Vagina (tissue), 2 donors: ENCODE data around the gene ATP6V0E2. TPM values are rescaled to one million over a fixed set of nuclear protein-coding genes. Genes with fewer than 3 reads are reported as not detected.

Experiments
- DNase-seq, 2 donors: peaks; one replicate each; pipeline ENCODE4 v3.0.0-alpha.2; 2017; ENCODE audit errors: extremely low spot score in 2 of 2
- H3K27ac ChIP-seq: fragments of 200-600 bp; sonication (generic); one replicate; pipeline ENCODE4 v1.5.1; 2019
- H3K27me3 ChIP-seq: fragments of 200-600 bp; sonication (generic); one replicate; pipeline ENCODE4 v1.5.1; 2019
- H3K36me3 ChIP-seq, 2 donors: fragments of 200-600 bp; sonication (generic); one replicate each; pipeline ENCODE4 v1.5.1; 2017 to 2019
- H3K4me1 ChIP-seq: fragments of 200-600 bp; sonication (generic); one replicate; pipeline ENCODE4 v1.5.1; 2019
- H3K4me3 ChIP-seq, 2 donors: fragments of 200-600 bp; sonication (generic); 1 replicate in 1 of 2; 2 replicates in 1 of 2; pipeline ENCODE4 v1.5.1; 2016 to 2019
- H3K9me3 ChIP-seq: fragments of 200-600 bp; sonication (generic); one replicate; pipeline ENCODE4 v1.5.1; 2019
- CTCF ChIP-seq, 3 experiments: fragments of 450-650 bp in 2 of 3; fragments of 200-600 bp in 1 of 3; sonication (generic) in 1 of 3; IDR thresholded peaks; one replicate each; pipeline ENCODE4 v1.5.1; 2017 to 2019; ENCODE audit warnings: antibody characterized with exemption in 3 of 3, mild to moderate bottlenecking in 2 of 3, moderate library complexity in 2 of 3
- POLR2A ChIP-seq, 2 donors: fragments of 450-650 bp; IDR thresholded peaks; one replicate each; pipeline ENCODE4 v1.6.1; 2017; ENCODE audit warnings: antibody characterized with exemption in 2 of 2, mild to moderate bottlenecking in 2 of 2, moderate library complexity in 2 of 2
- POLR2AphosphoS5 ChIP-seq, 2 donors: sonication (generic); formaldehyde crosslinking; IDR thresholded peaks; one replicate each; pipeline ENCODE4 v1.9.0; 2017; ENCODE audit warnings: antibody characterized with exemption in 2 of 2, mild to moderate bottlenecking in 2 of 2, low read depth in 1 of 2; ENCODE audit not compliant: insufficient read depth in 1 of 2
- intact Hi-C: fragments of 100-400 bp; cut with DNase I; formaldehyde crosslinking; loops from one replicate; pipeline ENCODE4 v1.15.1; 2023
- total RNA-seq: library from RNA; depleted of rRNA; stranded (reverse); fragments of >200 nt; gene quantifications from one replicate; pipeline ENCODE4 v1.2.3, GENCODE V29; 2016

ATP6V0E2 gene
- total RNA-seq, 1 donor from 2014 or later: 13.3 TPM

- DNase-seq: no peak
- no peaks in the 10 kb centered on the region for H3K4me1 ChIP-seq
- H3K4me3 ChIP-seq: no peak overlapping the region
- H3K27me3 ChIP-seq: no peaks in the 10 kb centered on the region
- intact Hi-C loops: no loop called here
- H3K9me3 ChIP-seq: no peaks in the 10 kb centered on the region
- no peaks in the 10 kb centered on the region for H3K36me3 ChIP-seq
- TF ChIP-seq POLR2AphosphoS5 (IDR thresholded peaks at IDR 0.05; ENCODE audit: insufficient read depth in 1 of 2, low read depth in 1 of 2): no peak
- no peak for TF ChIP-seq POLR2A (IDR thresholded peaks at IDR 0.05)
- TF ChIP-seq CTCF (IDR thresholded peaks at IDR 0.05): no peak
- H3K27ac ChIP-seq: no peak overlapping the region
Measured at GRCh38 chr7:149830997-149831740, 42.6 kb upstream of the ATP6V0E2 start.

- intact Hi-C loops: no loop called here
- Histone ChIP-seq H3K27me3 (no peaks in the 10 kb centered on the region), H3K36me3 (no peaks in the 10 kb centered on the region), H3K9me3 (no peaks in the 10 kb centered on the region), H3K4me1 (no peaks in the 10 kb centered on the region), H3K4me3 (no peak overlapping the region), H3K27ac (no peak overlapping the region)
- DNase-seq: no peak
- TF ChIP-seq POLR2A (IDR thresholded peaks at IDR 0.05) (no peak), CTCF (IDR thresholded peaks at IDR 0.05) (no peak), POLR2AphosphoS5 (IDR thresholded peaks at IDR 0.05; ENCODE audit: insufficient read depth in 1 of 2, low read depth in 1 of 2) (no peak)
Measured at GRCh38 chr7:149831741-149832219, 42.0 kb upstream of the ATP6V0E2 start.

- TF ChIP-seq CTCF (IDR thresholded peaks at IDR 0.05) (no peak), POLR2AphosphoS5 (IDR thresholded peaks at IDR 0.05; ENCODE audit: insufficient read depth in 1 of 2, low read depth in 1 of 2) (no peak), POLR2A (IDR thresholded peaks at IDR 0.05) (no peak)
- Histone ChIP-seq H3K27me3 (no peaks in the 10 kb centered on the region), H3K9me3 (no peaks in the 10 kb centered on the region), H3K4me3 (no peak overlapping the region), H3K4me1 (no peaks in the 10 kb centered on the region), H3K36me3 (no peaks in the 10 kb centered on the region), H3K27ac (no peak overlapping the region)
- DNase-seq: no peak
- intact Hi-C loops: no loop called here
Measured at GRCh38 chr7:149832332-149833041, 41.3 kb upstream of the ATP6V0E2 start.

GRCh38 chr7:149833495-149834130, 40.2 kb upstream of the ATP6V0E2 start:
- Histone ChIP-seq H3K4me3 (no peak overlapping the region), H3K9me3 (no peaks in the 10 kb centered on the region), H3K4me1 (no peaks in the 10 kb centered on the region), H3K36me3 (no peaks in the 10 kb centered on the region), H3K27me3 (no peaks in the 10 kb centered on the region), H3K27ac (no peak overlapping the region)
- DNase-seq: no peak
- intact Hi-C loops: no loop called here
- TF ChIP-seq CTCF (IDR thresholded peaks at IDR 0.05): no peak
- no peak for TF ChIP-seq POLR2AphosphoS5 (IDR thresholded peaks at IDR 0.05; ENCODE audit: insufficient read depth in 1 of 2, low read depth in 1 of 2)
- no peak for TF ChIP-seq POLR2A (IDR thresholded peaks at IDR 0.05)
